Liver (tissue), 9 donors: Measurements from ENCODE around the gene RAF1. TPM values are rescaled to one million over a fixed set of nuclear protein-coding genes. Genes with fewer than 3 reads are reported as not detected.

Experiments
- DNase-seq: peaks from one replicate; pipeline ENCODE4 v3.0.0-alpha.2; 2017; ENCODE audit warnings: low spot score
- H3K27ac ChIP-seq, 2 donors: one replicate each; pipeline ENCODE4 v1.7.0; 2013; ENCODE audit warnings: inconsistent platforms in 2 of 2, low read length in 2 of 2, control low read depth in 1 of 2, low read depth in 1 of 2, mild to moderate bottlenecking in 1 of 2
- H3K27me3 ChIP-seq, 4 donors: one replicate each; pipeline versions ENCODE4 v1.6.1 to v1.7.0; 2013; ENCODE audit warnings: low read length in 3 of 4, inconsistent platforms in 1 of 4, mild to moderate bottlenecking in 1 of 4, moderate library complexity in 1 of 4; ENCODE audit not compliant: control insufficient read depth in 4 of 4, insufficient read depth in 4 of 4
- H3K36me3 ChIP-seq, 4 donors: one replicate each; pipeline versions ENCODE4 v1.6.1 to v1.7.0; 2013; ENCODE audit warnings: low read length in 3 of 4, mild to moderate bottlenecking in 3 of 4, low read depth in 1 of 4, moderate library complexity in 1 of 4; ENCODE audit not compliant: control insufficient read depth in 4 of 4, insufficient read depth in 3 of 4
- H3K4me1 ChIP-seq, 4 donors: one replicate each; pipeline versions ENCODE4 v1.6.1 to v1.7.0; 2013; ENCODE audit warnings: low read length in 3 of 4, mild to moderate bottlenecking in 3 of 4, moderate library complexity in 1 of 4; ENCODE audit not compliant: control insufficient read depth in 4 of 4, insufficient read depth in 4 of 4
- H3K4me3 ChIP-seq, 3 donors: one replicate each; pipeline versions ENCODE4 v1.6.1 to v1.7.0; 2013; ENCODE audit warnings: low read length in 3 of 3, control low read depth in 1 of 3, low read depth in 1 of 3, mild to moderate bottlenecking in 1 of 3
- H3K9ac ChIP-seq, 2 donors: one replicate each; pipeline ENCODE4 v1.7.0; 2013; ENCODE audit warnings: low read length in 2 of 2, mild to moderate bottlenecking in 2 of 2, moderate library complexity in 2 of 2, control low read depth in 1 of 2, low read depth in 1 of 2
- H3K9me3 ChIP-seq, 4 donors: one replicate each; pipeline versions ENCODE4 v1.6.1 to v1.7.0; 2013; ENCODE audit warnings: low read length in 3 of 4; ENCODE audit not compliant: control insufficient read depth in 4 of 4
- EGR1 ChIP-seq, 2 donors: IDR thresholded peaks; 2 replicates each; pipeline ENCODE4 v1.6.1; 2016 to 2018; ENCODE audit warnings: antibody characterized with exemption in 2 of 2, low read depth in 2 of 2
- FOXA1 ChIP-seq: IDR thresholded peaks from 2 replicates; pipeline ENCODE4 v1.6.1; 2016; ENCODE audit warnings: antibody characterized with exemption
- FOXA2 ChIP-seq: IDR thresholded peaks from 2 replicates; pipeline ENCODE4 v1.6.1; 2016; ENCODE audit warnings: antibody characterized with exemption
- GABPA ChIP-seq, 2 donors: IDR thresholded peaks in 1 of 2; conservative IDR thresholded peaks in 1 of 2; 2 replicates each; pipeline ENCODE4 v1.6.1; 2016; ENCODE audit warnings: antibody characterized with exemption in 2 of 2, mild to moderate bottlenecking in 1 of 2, moderate library complexity in 1 of 2
- HNF4A ChIP-seq, 2 donors: conservative IDR thresholded peaks; 2 replicates each; pipeline ENCODE4 v1.6.1; 2016; ENCODE audit warnings: antibody characterized with exemption in 2 of 2, mild to moderate bottlenecking in 2 of 2
- HNF4G ChIP-seq: IDR thresholded peaks from 2 replicates; pipeline ENCODE4 v1.6.1; 2016; ENCODE audit warnings: antibody characterized with exemption
- JUND ChIP-seq, 2 donors: IDR thresholded peaks; 2 replicates each; pipeline ENCODE4 v1.6.1; 2016; ENCODE audit warnings: antibody characterized with exemption in 2 of 2
- NR2F2 ChIP-seq: IDR thresholded peaks from 2 replicates; pipeline ENCODE4 v1.6.1; 2016; ENCODE audit warnings: antibody characterized with exemption
- RXRA ChIP-seq, 2 donors: IDR thresholded peaks; 2 replicates each; pipeline ENCODE4 v1.6.1; 2017 to 2018; ENCODE audit warnings: antibody characterized with exemption in 2 of 2, mild to moderate bottlenecking in 1 of 2
- SP1 ChIP-seq: IDR thresholded peaks from 2 replicates; pipeline ENCODE4 v1.6.1; 2018; ENCODE audit warnings: antibody characterized with exemption, mild to moderate bottlenecking
- TAF1 ChIP-seq: conservative IDR thresholded peaks from 2 replicates; pipeline ENCODE4 v1.6.1; 2016; ENCODE audit warnings: antibody characterized with exemption, mild to moderate bottlenecking
- YY1 ChIP-seq: IDR thresholded peaks from 2 replicates; pipeline ENCODE4 v1.6.1; 2016; ENCODE audit warnings: antibody characterized with exemption, mild to moderate bottlenecking
- ZBTB33 ChIP-seq: IDR thresholded peaks from 2 replicates; pipeline ENCODE4 v1.6.1; 2016; ENCODE audit warnings: antibody characterized with exemption
- WGBS: extraction: QIAGEN DNeasy Blood & Tissue Kit; methylation state at CpG from one replicate; pipeline ENCODE4 v1.1.7; 2013; 5-methylcytosine and 5-hydroxymethylcytosine counted together
- polyA plus RNA-seq, 2 donors: library from polyadenylated mRNA; stranded (reverse) in 1 of 2; unstranded in 1 of 2; fragments of 200-250 nt in 1 of 2; fragments of >200 nt in 1 of 2; fragmentation: Nextera tagmentation in 1 of 2; extraction: Ambion mirVana in 1 of 2; gene quantifications; one replicate each; pipeline versions ENCODE4 v1.2.1 to v1.2.3, GENCODE V29; 2013 to 2015
- total RNA-seq, 2 donors: library from RNA; depleted of rRNA; stranded (reverse); fragments of >200 nt; gene quantifications; one replicate each; pipeline ENCODE4 v1.2.3, GENCODE V29; 2014
- TF ChIP-seq, protein P1 (sequence below): IDR thresholded peaks from 2 replicates; pipeline ENCODE4 v1.6.1; 2016; ENCODE audit warnings: antibody characterized with exemption, mild to moderate bottlenecking
- TF ChIP-seq, protein P2 (sequence below): fragments of 150-350 bp; IDR thresholded peaks from 2 replicates; pipeline ENCODE4 v1.5.1; 2017; ENCODE audit warnings: improper control_type of control experiment, low read depth, low read length; ENCODE audit not compliant: missing input control
- donor health status: healthy.
- donor health status: healthy.
- donor health status: healthy.
- donor health status: healthy.
- donor health status: healthy.

Gene RAF1
- total and polyA plus RNA-seq, 4 donors: 44.3 to 92.3 (median 63.2) TPM

DNA sequence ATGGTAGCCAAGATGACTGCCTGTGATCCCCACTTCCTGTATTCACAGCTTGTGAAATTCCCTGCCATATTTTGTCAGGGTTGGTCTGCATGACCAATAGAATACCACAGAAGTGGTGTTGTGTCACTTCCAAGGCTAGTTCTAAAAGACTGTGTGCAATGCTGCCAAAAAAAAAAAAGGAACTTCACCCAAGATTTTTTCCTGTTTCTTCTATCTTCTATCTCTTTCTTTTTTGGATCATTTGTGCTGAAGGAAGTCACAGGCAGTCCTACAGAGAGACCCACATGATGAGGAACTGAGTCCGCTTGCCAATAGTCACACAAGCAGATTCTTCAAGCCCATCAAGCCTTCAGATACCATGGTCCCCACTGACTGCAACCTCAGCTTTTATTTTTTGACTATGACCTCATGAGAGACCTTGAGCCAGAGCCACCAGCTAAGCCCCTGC lies 18.1 kb upstream of the RAF1 start:
- Histone ChIP-seq H3K9me3 (no peaks in the 10 kb centered on the region), H3K4me1 (no peaks in the 10 kb centered on the region), H3K9ac (no peak overlapping the region), H3K4me3 (no peak overlapping the region), H3K27me3 (no peaks in the 10 kb centered on the region), H3K27ac (peak overlapping the region; percentile 46 to 48), H3K36me3 (no peaks in the 10 kb centered on the region)
- WGBS: 87% methylated on average over 1 of the region's 1 CpG
- no peak for TF ChIP-seq EGR1 (IDR thresholded peaks at IDR 0.05; ENCODE audit: low read depth in 2 of 2)
- TF ChIP-seq JUND (IDR thresholded peaks at IDR 0.05): no peak
- TF ChIP-seq SP1: peak; percentile 12
- TF ChIP-seq, protein P1, sequence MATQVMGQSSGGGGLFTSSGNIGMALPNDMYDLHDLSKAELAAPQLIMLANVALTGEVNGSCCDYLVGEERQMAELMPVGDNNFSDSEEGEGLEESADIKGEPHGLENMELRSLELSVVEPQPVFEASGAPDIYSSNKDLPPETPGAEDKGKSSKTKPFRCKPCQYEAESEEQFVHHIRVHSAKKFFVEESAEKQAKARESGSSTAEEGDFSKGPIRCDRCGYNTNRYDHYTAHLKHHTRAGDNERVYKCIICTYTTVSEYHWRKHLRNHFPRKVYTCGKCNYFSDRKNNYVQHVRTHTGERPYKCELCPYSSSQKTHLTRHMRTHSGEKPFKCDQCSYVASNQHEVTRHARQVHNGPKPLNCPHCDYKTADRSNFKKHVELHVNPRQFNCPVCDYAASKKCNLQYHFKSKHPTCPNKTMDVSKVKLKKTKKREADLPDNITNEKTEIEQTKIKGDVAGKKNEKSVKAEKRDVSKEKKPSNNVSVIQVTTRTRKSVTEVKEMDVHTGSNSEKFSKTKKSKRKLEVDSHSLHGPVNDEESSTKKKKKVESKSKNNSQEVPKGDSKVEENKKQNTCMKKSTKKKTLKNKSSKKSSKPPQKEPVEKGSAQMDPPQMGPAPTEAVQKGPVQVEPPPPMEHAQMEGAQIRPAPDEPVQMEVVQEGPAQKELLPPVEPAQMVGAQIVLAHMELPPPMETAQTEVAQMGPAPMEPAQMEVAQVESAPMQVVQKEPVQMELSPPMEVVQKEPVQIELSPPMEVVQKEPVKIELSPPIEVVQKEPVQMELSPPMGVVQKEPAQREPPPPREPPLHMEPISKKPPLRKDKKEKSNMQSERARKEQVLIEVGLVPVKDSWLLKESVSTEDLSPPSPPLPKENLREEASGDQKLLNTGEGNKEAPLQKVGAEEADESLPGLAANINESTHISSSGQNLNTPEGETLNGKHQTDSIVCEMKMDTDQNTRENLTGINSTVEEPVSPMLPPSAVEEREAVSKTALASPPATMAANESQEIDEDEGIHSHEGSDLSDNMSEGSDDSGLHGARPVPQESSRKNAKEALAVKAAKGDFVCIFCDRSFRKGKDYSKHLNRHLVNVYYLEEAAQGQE: no peak
- TF ChIP-seq FOXA1: no peak
- peak; percentile 53 for TF ChIP-seq YY1
- no peak for TF ChIP-seq TAF1
- DNase-seq: no peak

- Histone ChIP-seq H3K4me3 (no peak overlapping the region), H3K36me3 (no peaks in the 10 kb centered on the region), H3K9ac (no peak overlapping the region), H3K27me3 (no peaks in the 10 kb centered on the region), H3K27ac (peak overlapping the region; percentile 46 to 48), H3K4me1 (no peaks in the 10 kb centered on the region), H3K9me3 (no peaks in the 10 kb centered on the region)
- no peak for DNase-seq
- TF ChIP-seq GABPA (IDR thresholded peaks at IDR 0.05 in 1 of 2, conservative IDR thresholded peaks at IDR 0.05 in 1 of 2) (no peak), RXRA (IDR thresholded peaks at IDR 0.05) (no peak), TAF1 (no peak), FOXA2 (no peak), ZBTB33 (no peak), NR2F2 (no peak), JUND (IDR thresholded peaks at IDR 0.05) (no peak), HNF4G (no peak), HNF4A (conservative IDR thresholded peaks at IDR 0.05) (no peak), SP1 (no peak), EGR1 (IDR thresholded peaks at IDR 0.05; ENCODE audit: low read depth in 2 of 2) (no peak)
- TF ChIP-seq, protein P2, sequence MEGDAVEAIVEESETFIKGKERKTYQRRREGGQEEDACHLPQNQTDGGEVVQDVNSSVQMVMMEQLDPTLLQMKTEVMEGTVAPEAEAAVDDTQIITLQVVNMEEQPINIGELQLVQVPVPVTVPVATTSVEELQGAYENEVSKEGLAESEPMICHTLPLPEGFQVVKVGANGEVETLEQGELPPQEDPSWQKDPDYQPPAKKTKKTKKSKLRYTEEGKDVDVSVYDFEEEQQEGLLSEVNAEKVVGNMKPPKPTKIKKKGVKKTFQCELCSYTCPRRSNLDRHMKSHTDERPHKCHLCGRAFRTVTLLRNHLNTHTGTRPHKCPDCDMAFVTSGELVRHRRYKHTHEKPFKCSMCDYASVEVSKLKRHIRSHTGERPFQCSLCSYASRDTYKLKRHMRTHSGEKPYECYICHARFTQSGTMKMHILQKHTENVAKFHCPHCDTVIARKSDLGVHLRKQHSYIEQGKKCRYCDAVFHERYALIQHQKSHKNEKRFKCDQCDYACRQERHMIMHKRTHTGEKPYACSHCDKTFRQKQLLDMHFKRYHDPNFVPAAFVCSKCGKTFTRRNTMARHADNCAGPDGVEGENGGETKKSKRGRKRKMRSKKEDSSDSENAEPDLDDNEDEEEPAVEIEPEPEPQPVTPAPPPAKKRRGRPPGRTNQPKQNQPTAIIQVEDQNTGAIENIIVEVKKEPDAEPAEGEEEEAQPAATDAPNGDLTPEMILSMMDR: no peak
- 92% methylated on average over 4 of the region's 4 CpGs for WGBS
Observed at GRCh38 chr3:12681089-12681942, 17.4 kb upstream of the RAF1 start.
